AML-193 (cell line): Measurements from ENCODE around the gene UBE2M.

Experiments used
- DNase-seq, 2 experiments: peaks; one replicate each; lab custom pipeline; 2025; lab: John Stamatoyannopoulos, UW

UBE2M gene

GRCh38 chr19:58570770-58571574, 12.6 kb upstream of the UBE2M start:
- DNase-seq, result no peak

GRCh38 chr19:58569943-58570670, 11.7 kb upstream of the UBE2M start:
- no peak for DNase-seq

DNA sequence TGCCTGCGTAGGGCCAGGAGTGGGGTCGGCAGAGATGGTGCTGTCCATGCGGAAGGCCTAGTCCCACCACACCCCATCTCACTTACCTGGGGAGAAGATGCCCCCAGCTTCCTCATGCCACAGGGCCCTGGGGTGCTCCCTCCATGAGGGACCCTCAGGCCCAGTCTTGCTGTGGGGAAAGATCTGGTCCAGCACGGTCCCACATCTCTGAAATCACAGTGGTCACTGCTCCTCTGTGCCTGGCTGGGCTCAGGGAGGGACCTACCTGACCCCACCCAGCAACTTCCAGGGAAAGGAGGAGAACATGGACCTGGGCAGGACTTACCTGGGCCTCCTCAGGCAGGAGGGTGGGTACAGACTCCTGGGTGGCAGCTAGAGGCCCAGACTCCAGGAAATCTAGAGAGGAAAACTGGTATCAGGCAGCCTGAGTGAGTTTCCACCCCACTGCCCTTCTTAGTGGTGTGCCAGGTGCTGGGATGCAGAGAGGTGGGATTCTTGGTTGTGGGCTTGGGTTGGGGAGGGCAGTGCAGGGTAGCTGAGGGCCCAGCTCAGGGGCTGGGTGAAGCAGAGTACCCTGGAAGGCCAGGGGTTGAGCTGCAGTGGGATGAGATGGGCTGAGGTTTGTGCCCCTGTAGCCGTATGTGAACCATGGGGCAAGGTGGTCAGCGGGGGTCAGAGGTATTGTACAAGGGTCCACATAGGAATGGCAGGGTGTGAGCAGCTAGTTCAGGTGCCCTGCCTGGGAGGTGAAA, 11.0 kb upstream of the UBE2M start:
- no peak for DNase-seq

GRCh38 chr19:58568453-58569130, 10.2 kb upstream of the UBE2M start:
- no peak for DNase-seq

DNA sequence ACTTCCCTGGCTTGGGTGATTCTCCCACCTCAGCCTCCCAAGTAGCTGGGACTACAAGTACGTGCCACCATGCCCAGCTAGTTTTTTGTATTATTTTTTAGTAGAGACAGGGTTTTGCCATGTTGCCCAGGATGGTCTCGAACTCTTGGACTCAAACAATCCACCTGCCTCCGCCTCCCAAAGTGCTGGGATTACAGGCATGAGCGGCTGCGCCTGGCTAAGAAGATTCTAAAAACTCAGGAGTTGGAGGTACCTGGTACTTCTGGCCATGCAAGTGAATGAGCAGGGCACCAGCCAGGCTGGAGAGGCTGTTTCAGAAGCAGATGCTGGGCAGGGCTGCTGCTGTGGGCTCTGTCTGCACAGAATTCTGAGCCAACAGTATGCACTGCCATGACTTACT, 8.6 kb upstream of the UBE2M start:
- no peak for DNase-seq

DNA sequence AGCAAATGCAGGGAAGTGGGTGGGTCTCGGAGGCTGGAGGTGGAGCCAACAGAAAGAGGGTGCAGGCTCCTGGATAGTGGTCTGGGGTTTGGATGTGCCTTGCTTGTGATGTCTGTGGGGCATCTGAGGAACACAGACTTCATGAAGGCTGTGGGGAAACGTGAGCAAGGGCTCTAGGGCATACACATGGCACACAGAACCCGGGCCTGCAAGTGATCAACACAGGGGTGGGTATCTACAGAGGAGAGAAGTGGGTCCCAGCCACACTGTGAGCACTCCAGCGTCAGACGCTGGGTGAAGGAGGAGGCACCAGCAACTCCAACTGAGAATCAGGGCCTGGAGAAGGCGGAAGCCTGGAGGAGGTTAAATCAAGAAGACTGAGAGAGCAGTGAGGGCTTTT, 5.4 kb upstream of the UBE2M start:
- DNase-seq, result no peak

DNA sequence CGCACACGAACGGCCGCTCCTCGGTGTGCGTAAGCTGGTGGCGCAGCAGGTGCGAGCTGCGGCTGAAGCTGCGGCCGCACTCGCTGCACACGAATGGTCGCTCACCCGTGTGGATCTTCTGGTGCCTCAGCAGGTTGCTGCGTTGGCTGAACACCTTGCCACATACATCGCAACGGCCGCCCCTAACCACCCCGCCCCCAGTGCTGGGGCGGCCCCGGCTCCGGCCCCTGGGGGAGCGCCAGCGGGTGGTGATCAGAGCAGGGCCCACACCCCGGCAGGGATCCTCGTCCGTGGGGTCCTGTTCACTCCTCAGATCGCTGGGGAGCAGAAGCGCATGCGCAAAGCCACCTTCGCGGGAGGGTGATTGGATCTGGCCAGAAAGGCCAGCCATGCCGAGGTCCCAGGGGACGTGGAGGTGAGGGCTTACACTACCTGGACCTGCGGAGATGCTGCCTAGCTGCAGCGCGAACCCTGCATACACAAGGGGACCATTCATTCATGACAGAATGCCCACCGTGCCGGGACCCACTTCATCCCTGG, 4.7 kb upstream of the UBE2M start:
- no peak for DNase-seq

DNA sequence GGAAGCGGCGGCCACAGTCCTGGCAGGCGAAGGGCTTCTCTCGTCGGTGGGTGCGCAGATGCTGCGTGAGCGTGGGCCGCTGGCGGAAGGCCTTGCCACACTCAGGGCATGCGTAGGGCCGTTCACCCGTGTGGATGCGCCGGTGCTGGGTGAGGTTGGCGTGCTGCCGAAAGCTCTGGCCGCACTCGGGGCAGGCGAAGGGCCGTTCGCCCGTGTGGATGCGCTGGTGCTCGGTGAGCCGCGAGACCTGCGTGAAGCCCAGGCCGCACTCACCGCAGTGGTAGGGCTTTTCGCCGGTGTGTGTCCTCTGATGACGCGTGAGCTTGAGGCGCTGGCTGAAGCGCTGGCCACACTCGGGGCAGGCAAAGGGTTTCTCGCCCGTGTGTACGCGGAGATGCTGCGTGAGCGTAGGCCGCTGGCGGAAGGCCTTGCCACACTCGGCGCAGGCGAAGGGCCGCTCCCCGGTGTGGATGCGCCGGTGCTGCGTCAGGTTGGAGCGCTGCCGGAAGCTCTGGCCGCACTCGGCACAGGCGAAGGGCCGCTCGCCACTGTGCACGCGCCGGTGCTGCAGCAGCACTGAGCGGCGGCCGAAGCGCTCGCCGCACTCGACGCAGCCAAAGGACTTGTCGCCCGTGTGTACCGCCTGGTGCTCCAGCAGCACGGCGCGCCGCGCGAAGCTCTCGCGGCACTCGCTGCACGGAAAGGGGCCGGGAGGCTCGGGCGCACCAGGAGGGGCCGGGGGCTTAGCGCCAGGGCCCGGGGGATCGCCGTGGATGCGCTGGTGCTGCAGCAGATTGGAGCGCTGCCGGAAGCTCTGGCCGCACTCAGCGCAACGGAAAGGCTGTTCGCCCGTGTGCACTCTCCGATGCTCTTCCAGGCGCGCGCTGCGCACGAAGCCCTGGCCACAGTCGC, 4.0 kb upstream of the UBE2M start:
- no peak for DNase-seq

- no peak for DNase-seq
These were observed 3.1 kb upstream of the UBE2M start for GRCh38 chr19:58561373-58562121.

DNA sequence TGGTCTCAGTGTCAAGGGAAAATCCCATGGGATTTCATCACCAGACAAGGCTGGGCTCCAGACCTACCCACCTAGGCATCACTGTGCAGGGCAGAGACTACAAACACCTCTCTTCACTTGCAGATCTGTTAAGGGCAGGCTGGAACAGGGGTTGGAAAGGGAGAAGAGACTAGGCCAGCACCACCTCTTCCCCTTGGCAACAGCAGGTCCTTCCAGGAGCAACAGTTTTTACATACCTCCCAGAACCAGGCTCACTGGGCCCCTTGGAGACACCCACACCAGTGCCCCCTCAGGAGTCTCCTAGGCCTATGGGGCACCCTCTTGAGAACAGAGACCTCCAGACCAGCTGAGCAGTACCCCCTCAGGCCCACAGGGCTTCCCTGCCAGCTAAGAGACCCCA, 2.5 kb upstream of the UBE2M start:
- DNase-seq, result no peak

- DNase-seq, result no peak
These were observed 1.8 kb upstream of the UBE2M start for GRCh38 chr19:58560007-58560887.

- DNase-seq, result no peak
These were observed 1.0 kb upstream of the UBE2M start for GRCh38 chr19:58559275-58560006.

DNA sequence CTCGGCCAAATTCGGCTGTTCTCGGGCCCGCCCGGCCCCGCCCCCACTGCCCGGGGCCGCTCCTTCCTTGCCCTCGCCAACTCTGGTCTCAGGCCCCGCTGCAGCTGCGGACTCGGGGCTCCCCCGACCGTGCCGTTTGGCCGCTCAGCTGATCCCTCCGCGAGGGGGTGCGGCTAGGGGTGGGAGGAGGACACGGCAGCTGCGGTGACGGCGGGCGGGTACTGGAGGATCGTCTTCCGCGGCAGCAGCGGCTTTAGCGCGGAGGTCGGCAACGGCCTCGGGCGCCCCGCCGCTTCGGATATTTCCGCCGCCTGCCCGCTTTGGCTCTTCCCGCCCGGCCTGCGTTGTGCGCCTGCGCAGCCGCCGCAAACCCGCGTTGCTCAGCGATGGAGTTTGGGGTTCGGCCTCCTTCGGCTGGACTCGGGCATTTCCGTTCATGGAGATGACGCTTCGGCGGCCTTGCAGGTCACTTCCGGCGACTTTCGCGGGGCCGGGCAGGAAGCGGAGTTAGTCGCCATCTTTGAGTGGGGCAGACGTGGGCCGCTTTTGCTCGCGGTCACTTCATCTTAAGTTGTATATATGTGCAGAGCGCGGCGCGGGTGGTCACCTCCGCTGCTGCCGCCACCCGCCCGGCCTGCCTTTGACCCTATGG, 338 bp upstream of the UBE2M start:
- DNase-seq, result no peak

GRCh38 chr19:58557221-58558065, 968 bp downstream of the UBE2M start:
- DNase-seq, result no peak

- no peak for DNase-seq
These were observed 1.7 kb downstream of the UBE2M start for GRCh38 chr19:58556622-58557220.

GRCh38 chr19:58555920-58556621, 2.3 kb downstream of the UBE2M start:
- no peak for DNase-seq
